ENCODE measurements around the gene ALS2CL.

DNA sequence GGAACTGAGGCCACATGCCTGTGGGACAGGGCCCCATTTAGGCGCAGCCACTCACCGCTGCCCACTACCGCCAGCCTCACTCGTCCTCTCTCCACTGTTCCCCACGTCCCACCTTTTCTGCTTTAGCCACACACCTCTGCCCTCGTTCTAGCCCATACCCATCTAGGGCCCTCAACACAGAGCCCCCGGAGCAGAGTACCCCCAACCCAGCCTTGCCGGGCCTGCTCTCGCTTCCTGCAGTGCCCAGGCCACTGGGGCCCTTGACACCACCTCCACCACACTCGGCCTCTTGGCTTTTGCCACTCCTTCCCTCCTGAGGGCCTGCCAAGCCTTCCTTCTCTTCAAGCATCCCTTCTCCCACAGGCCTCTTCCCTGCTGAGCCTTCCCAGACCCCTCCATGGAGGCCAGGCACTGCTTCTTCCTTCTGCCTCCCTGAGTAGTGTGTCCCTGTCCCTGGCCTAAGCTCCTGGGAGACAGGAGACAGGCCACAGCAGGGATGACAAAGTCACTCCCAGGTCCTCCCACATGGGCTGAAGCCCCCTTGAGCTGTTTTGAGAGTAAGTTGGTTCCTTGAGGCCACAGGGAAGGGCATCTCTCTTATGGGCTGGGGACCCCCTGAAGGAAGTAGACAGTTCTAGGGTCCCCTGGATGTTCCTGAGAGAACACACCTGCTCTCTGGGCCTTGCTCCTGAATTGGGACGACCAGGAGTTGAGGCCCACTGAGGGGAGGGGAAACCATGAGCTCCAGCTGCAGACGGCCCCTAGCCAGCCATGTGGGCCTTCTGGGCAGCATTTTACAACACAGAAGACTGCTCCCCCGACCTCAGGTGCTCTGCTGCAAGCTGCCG is 19.8 kb upstream of the ALS2CL start:
- TF ChIP-seq LARP7 (IDR thresholded peaks at IDR 0.05) (no peak), POLR2AphosphoS5 (IDR thresholded peaks at IDR 0.05; ENCODE audit: low read length) (no peak), CREB1 (IDR thresholded peaks at IDR 0.05; ENCODE audit: low read depth) (no peak), HDGF (IDR thresholded peaks at IDR 0.05) (no peak)
